ENCODE results near the gene CHST15. TPM values are rescaled to one million over a fixed set of nuclear protein-coding genes. Genes with fewer than 3 reads are reported as not detected.

CHST15 gene
- total RNA-seq, 2 experiments from 2014 or later, result 14.7 to 26.4 TPM

- peak overlapping the region; percentile 80 for H3K27ac ChIP-seq (ENCODE audit: low read depth, low read length, poor library complexity, severe bottlenecking)
- ChIA-PET POLR2A (interaction anchor here (0.6 to 2.3 kb wide), 8 partner anchors 15 to 265 kb away, joined by 3 to 11 read pairs (median 4); no protein-coding TSS in a partner anchor), CTCF (ENCODE audit: unreplicated experiment) (interaction anchor here (0.8 to 1.0 kb wide), 2 partner anchors 15 to 71 kb away, joined by 3 read pairs; no protein-coding TSS in a partner anchor)
- H3K4me2 ChIP-seq (ENCODE audit: low read length), result peak overlapping the region; percentile 77
- H3K79me2 ChIP-seq (ENCODE audit: insufficient read depth, low read depth, low read length), result peaks cover 35% of the 10 kb centered on the region; the same call in 1 of the 2 replicates
- intact Hi-C loops (cut with micrococcal nuclease; ENCODE audit: unreplicated experiment), result no loop called here
- H4K20me1 ChIP-seq (ENCODE audit: insufficient read depth, low read length), result no peaks in the 10 kb centered on the region
- no peaks in the 10 kb centered on the region for H3K9me3 ChIP-seq (ENCODE audit: low read length)
- peaks cover 31% of the 10 kb centered on the region for H3K36me3 ChIP-seq (ENCODE audit: insufficient read depth, low read length)
- H3K4me1 ChIP-seq (ENCODE audit: insufficient read depth, low read length, poor library complexity, severe bottlenecking), result peaks cover 66% of the 10 kb centered on the region
- peak overlapping the region; percentile 72 for H3K4me3 ChIP-seq (ENCODE audit: low read depth, low read length, poor library complexity, severe bottlenecking)
- H3K9me2 ChIP-seq (ENCODE audit: insufficient read depth, low read length), result no peaks in the 10 kb centered on the region
- DNase-seq (ENCODE audit: low spot score), result no peak
- no peak for TF ChIP-seq CTCF (conservative IDR thresholded peaks at IDR 0.05; ENCODE audit: low read length)
- no peak for TF ChIP-seq EZH2phosphoT487 (IDR thresholded peaks at IDR 0.05; ENCODE audit: borderline replicate concordance, low read depth, low read length)
- peak overlapping the region; percentile 43; the same call in 1 of the 2 replicates for H2AFZ ChIP-seq (ENCODE audit: low read length)
- no TSS peak for BruUV-seq (replicated peaks)
These were observed 48.8 kb upstream of the CHST15 start for GRCh38 chr10:124142006-124142739.

GRCh38 chr10:124138883-124139348, 45.5 kb upstream of the CHST15 start:
- H3K4me2 ChIP-seq (ENCODE audit: low read length), result no peak overlapping the region
- BruUV-seq (replicated peaks), result no TSS peak
- no peak overlapping the region for H3K4me3 ChIP-seq (ENCODE audit: low read depth, low read length, poor library complexity, severe bottlenecking)
- CTCF ChIA-PET (ENCODE audit: unreplicated experiment), result no interaction called here
- TF ChIP-seq CTCF (conservative IDR thresholded peaks at IDR 0.05; ENCODE audit: low read length) (no peak), EZH2phosphoT487 (IDR thresholded peaks at IDR 0.05; ENCODE audit: borderline replicate concordance, low read depth, low read length) (no peak)
- no peak overlapping the region for H3K27ac ChIP-seq (ENCODE audit: low read depth, low read length, poor library complexity, severe bottlenecking)
- no peak for DNase-seq (ENCODE audit: low spot score)
- H3K36me3 ChIP-seq (ENCODE audit: insufficient read depth, low read length), result peaks cover 36% of the 10 kb centered on the region
- no peak overlapping the region for H2AFZ ChIP-seq (ENCODE audit: low read length)
- no peaks in the 10 kb centered on the region for H3K9me3 ChIP-seq (ENCODE audit: low read length)
- intact Hi-C loops (cut with micrococcal nuclease; ENCODE audit: unreplicated experiment), result no loop called here
- no peaks in the 10 kb centered on the region for H3K9me2 ChIP-seq (ENCODE audit: insufficient read depth, low read length)
- peaks cover 29% of the 10 kb centered on the region; the same call in 1 of the 2 replicates for H3K79me2 ChIP-seq (ENCODE audit: insufficient read depth, low read depth, low read length)
- POLR2A ChIA-PET, result interaction anchor here (0.9 kb wide), 1 partner anchor 13 kb away, joined by 3 read pairs; no protein-coding TSS in a partner anchor
- peaks cover 37% of the 10 kb centered on the region for H3K4me1 ChIP-seq (ENCODE audit: insufficient read depth, low read length, poor library complexity, severe bottlenecking)
- no peaks in the 10 kb centered on the region for H4K20me1 ChIP-seq (ENCODE audit: insufficient read depth, low read length)
